Measurements from ENCODE around the gene USP10.
A peak's percentile ranks its signal among the peaks of the same experiment; 100 is the strongest.

Gene USP10

DNA sequence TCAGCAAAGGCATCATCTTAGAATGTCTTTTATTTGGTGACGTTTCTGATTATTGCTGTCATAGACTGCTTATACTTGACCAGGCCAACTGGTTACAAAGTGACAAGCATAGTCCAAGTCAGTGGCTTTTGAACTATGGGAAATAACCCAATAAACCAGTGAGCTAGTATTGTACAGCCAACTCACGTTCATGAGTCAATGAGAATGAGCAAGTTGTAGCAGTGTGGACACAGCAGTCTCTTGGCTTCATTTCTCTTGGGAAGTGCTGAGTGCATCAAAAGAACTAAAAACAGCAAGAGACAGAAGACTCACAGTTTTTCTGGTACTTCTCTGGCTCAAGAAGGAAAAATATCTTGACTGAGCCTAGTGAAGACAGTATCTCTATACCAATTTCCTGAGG is 83.0 kb downstream of the USP10 start:
- TF ChIP-seq TCF4 (CRISPR knock-in tag; IDR thresholded peaks at IDR 0.05; ENCODE audit: borderline replicate concordance): no peak
- TF ChIP-seq RARB (CRISPR knock-in tag; IDR thresholded peaks at IDR 0.05): no peak
- no peak for TF ChIP-seq ISL1 (CRISPR knock-in tag; IDR thresholded peaks at IDR 0.05)
- TF ChIP-seq, protein P1, sequence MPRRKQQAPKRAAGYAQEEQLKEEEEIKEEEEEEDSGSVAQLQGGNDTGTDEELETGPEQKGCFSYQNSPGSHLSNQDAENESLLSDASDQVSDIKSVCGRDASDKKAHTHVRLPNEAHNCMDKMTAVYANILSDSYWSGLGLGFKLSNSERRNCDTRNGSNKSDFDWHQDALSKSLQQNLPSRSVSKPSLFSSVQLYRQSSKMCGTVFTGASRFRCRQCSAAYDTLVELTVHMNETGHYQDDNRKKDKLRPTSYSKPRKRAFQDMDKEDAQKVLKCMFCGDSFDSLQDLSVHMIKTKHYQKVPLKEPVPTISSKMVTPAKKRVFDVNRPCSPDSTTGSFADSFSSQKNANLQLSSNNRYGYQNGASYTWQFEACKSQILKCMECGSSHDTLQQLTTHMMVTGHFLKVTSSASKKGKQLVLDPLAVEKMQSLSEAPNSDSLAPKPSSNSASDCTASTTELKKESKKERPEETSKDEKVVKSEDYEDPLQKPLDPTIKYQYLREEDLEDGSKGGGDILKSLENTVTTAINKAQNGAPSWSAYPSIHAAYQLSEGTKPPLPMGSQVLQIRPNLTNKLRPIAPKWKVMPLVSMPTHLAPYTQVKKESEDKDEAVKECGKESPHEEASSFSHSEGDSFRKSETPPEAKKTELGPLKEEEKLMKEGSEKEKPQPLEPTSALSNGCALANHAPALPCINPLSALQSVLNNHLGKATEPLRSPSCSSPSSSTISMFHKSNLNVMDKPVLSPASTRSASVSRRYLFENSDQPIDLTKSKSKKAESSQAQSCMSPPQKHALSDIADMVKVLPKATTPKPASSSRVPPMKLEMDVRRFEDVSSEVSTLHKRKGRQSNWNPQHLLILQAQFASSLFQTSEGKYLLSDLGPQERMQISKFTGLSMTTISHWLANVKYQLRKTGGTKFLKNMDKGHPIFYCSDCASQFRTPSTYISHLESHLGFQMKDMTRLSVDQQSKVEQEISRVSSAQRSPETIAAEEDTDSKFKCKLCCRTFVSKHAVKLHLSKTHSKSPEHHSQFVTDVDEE (CRISPR knock-in tag; IDR thresholded peaks at IDR 0.05): no peak
- ATAC-seq: no peak

DNA sequence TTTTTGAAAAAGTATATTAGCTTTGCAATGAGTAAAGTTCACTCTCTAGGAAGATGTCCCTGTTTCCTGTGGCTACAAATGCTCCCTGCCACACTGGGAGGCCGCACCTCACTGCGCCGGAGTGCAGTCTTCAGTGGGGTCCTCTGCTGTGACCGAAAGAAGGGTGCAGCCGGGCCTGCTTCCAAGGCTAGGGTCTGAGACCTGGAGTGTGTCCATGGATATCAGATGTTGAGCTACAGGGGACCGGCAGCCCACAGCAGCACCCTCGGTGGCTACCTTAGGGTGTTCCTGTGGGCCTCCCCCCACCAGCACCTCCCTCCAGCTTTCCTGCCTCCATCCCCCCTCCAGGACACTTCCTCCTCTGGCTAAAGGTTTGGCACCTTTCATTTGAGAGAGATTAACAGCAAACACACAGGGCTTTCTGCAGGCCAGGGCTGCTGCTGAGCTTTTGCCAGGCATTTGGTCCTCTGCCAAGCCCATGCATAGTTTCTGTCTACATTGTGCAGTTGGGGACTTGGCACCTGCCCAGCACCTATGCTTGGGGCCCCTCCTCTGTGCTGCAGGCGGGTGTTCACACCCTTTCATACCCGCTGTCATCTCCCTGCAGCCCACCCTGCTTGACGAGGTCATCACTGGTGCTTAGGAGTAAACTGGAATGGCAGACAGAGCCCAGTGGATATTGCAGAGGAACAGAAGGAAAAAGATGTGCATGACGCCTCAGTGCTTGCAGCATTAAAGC is 86.2 kb downstream of the USP10 start:
- ATAC-seq: peak; percentile 80
- TF ChIP-seq, protein P2, sequence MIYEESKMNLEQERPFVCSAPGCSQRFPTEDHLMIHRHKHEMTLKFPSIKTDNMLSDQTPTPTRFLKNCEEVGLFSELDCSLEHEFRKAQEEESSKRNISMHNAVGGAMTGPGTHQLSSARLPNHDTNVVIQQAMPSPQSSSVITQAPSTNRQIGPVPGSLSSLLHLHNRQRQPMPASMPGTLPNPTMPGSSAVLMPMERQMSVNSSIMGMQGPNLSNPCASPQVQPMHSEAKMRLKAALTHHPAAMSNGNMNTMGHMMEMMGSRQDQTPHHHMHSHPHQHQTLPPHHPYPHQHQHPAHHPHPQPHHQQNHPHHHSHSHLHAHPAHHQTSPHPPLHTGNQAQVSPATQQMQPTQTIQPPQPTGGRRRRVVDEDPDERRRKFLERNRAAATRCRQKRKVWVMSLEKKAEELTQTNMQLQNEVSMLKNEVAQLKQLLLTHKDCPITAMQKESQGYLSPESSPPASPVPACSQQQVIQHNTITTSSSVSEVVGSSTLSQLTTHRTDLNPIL (CRISPR knock-in tag; IDR thresholded peaks at IDR 0.05; ENCODE audit: low read depth): no peak
- TF ChIP-seq TOX (CRISPR knock-in tag; IDR thresholded peaks at IDR 0.05; ENCODE audit: borderline replicate concordance) (no peak), RARB (CRISPR knock-in tag; IDR thresholded peaks at IDR 0.05) (no peak), CSDC2 (CRISPR knock-in tag; IDR thresholded peaks at IDR 0.05) (no peak), ZNF8 (CRISPR knock-in tag; IDR thresholded peaks at IDR 0.05) (no peak)

DNA sequence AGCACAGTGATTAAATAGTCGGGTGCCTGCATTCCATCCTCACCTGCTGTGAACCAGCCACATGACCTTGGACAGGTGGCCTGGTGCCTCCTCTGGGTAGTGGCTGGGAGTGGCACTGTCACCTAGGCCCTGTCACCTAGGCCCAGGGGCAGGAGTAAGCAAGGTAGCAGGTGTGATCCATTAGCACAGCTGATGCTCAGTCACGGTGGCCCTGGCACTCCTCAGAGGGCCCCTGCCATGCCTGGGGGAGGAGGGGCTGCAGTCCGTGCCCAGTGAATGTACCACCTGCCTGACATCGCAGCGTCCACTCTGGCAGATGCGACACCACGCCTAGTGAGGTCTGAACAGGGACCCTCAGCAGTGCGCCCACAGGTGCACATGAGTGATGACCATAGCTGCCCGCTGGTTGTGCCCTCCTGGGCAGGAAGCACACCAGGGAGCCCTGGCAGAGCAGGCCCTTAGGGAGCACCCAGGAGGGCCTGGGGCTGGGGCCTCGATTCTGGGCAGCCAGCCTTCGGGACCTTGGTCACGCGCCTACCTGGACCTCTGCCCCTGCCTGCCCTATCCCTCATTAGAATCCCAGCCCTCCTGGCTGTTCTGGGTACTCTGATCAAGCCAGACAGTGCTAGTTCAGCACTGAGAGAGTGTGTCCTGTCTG is 86.9 kb downstream of the USP10 start:
- peak; percentile 8 for ATAC-seq
- TF ChIP-seq, protein P3, sequence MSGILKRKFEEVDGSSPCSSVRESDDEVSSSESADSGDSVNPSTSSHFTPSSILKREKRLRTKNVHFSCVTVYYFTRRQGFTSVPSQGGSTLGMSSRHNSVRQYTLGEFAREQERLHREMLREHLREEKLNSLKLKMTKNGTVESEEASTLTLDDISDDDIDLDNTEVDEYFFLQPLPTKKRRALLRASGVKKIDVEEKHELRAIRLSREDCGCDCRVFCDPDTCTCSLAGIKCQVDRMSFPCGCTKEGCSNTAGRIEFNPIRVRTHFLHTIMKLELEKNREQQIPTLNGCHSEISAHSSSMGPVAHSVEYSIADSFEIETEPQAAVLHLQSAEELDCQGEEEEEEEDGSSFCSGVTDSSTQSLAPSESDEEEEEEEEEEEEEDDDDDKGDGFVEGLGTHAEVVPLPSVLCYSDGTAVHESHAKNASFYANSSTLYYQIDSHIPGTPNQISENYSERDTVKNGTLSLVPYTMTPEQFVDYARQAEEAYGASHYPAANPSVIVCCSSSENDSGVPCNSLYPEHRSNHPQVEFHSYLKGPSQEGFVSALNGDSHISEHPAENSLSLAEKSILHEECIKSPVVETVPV (CRISPR knock-in tag; IDR thresholded peaks at IDR 0.05): no peak
- TF ChIP-seq BACH2 (CRISPR knock-in tag; IDR thresholded peaks at IDR 0.05; ENCODE audit: borderline replicate concordance) (no peak), RARB (CRISPR knock-in tag; IDR thresholded peaks at IDR 0.05) (no peak), ZNF565 (CRISPR knock-in tag; conservative IDR thresholded peaks at IDR 0.05; ENCODE audit: low read depth) (no peak), ZFP3 (CRISPR knock-in tag; IDR thresholded peaks at IDR 0.05) (no peak), ZFP30 (CRISPR knock-in tag; IDR thresholded peaks at IDR 0.05) (no peak), GLIS3 (CRISPR knock-in tag; IDR thresholded peaks at IDR 0.05) (no peak), TCF4 (CRISPR knock-in tag; IDR thresholded peaks at IDR 0.05; ENCODE audit: borderline replicate concordance) (no peak), ZNF70 (CRISPR knock-in tag; IDR thresholded peaks at IDR 0.05) (no peak), ARNTL (CRISPR knock-in tag; IDR thresholded peaks at IDR 0.05; ENCODE audit: borderline replicate concordance, low read depth) (no peak), SNAI2 (CRISPR knock-in tag; IDR thresholded peaks at IDR 0.05) (no peak)
- TF ChIP-seq, protein P4, sequence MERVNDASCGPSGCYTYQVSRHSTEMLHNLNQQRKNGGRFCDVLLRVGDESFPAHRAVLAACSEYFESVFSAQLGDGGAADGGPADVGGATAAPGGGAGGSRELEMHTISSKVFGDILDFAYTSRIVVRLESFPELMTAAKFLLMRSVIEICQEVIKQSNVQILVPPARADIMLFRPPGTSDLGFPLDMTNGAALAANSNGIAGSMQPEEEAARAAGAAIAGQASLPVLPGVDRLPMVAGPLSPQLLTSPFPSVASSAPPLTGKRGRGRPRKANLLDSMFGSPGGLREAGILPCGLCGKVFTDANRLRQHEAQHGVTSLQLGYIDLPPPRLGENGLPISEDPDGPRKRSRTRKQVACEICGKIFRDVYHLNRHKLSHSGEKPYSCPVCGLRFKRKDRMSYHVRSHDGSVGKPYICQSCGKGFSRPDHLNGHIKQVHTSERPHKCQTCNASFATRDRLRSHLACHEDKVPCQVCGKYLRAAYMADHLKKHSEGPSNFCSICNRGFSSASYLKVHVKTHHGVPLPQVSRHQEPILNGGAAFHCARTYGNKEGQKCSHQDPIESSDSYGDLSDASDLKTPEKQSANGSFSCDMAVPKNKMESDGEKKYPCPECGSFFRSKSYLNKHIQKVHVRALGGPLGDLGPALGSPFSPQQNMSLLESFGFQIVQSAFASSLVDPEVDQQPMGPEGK (CRISPR knock-in tag; IDR thresholded peaks at IDR 0.05; ENCODE audit: borderline replicate concordance): no peak

DNA sequence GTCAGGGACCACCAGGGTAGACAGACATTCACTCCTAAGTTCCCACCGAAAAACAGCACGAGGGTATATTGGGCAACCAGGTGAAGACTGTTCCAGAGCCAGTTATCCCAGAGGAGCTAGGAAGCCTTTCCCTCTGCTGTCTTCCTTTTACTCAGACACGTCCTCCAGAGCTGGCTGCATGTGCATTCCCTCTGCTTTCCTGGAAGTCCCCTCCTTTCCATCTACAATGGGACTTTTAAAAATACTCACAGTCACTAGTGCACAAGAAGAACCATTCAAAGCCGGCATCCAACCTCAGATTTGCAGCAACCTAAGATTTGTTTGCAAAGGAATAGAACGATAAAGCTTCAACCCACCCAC is 87.4 kb downstream of the USP10 start:
- TF ChIP-seq PPARA (CRISPR knock-in tag; IDR thresholded peaks at IDR 0.05; ENCODE audit: borderline replicate concordance) (no peak), BACH2 (CRISPR knock-in tag; IDR thresholded peaks at IDR 0.05; ENCODE audit: borderline replicate concordance) (no peak), ZC3H10 (CRISPR knock-in tag; IDR thresholded peaks at IDR 0.05) (no peak), ESRRG (CRISPR knock-in tag; IDR thresholded peaks at IDR 0.05) (no peak), TCF4 (CRISPR knock-in tag; IDR thresholded peaks at IDR 0.05; ENCODE audit: borderline replicate concordance) (no peak), ZNF565 (CRISPR knock-in tag; conservative IDR thresholded peaks at IDR 0.05; ENCODE audit: low read depth) (no peak), CSDC2 (CRISPR knock-in tag; IDR thresholded peaks at IDR 0.05) (no peak), TOX (CRISPR knock-in tag; IDR thresholded peaks at IDR 0.05; ENCODE audit: borderline replicate concordance) (no peak), GLIS3 (CRISPR knock-in tag; IDR thresholded peaks at IDR 0.05) (no peak)
- TF ChIP-seq, protein P4 (CRISPR knock-in tag; IDR thresholded peaks at IDR 0.05; ENCODE audit: borderline replicate concordance): no peak
- TF ChIP-seq, protein P5, sequence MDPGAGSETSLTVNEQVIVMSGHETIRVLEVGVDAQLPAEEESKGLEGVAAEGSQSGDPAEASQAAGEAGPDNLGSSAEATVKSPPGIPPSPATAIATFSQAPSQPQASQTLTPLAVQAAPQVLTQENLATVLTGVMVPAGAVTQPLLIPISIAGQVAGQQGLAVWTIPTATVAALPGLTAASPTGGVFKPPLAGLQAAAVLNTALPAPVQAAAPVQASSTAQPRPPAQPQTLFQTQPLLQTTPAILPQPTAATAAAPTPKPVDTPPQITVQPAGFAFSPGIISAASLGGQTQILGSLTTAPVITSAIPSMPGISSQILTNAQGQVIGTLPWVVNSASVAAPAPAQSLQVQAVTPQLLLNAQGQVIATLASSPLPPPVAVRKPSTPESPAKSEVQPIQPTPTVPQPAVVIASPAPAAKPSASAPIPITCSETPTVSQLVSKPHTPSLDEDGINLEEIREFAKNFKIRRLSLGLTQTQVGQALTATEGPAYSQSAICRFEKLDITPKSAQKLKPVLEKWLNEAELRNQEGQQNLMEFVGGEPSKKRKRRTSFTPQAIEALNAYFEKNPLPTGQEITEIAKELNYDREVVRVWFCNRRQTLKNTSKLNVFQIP (CRISPR knock-in tag; IDR thresholded peaks at IDR 0.05; ENCODE audit: borderline replicate concordance, low read depth): no peak
- TF ChIP-seq, protein P3 (CRISPR knock-in tag; IDR thresholded peaks at IDR 0.05): no peak
- no peak for ATAC-seq

Measured in SK-N-SH treated with all-trans-retinoic acid at 6 μM for 48 hours (cell line).